ENCODE measurements around the gene CADM4.
"Not testable (repeated sequence)": the region's sequence is repeated elsewhere in the genome, so short reads cannot be mapped to it uniquely, and the experiment has no call there.

The CADM4 gene

GRCh38 chr19:43660971-43661360 lies 21.3 kb upstream of the CADM4 start:
- no peak for DNase-seq

GRCh38 chr19:43660301-43660970 lies 20.8 kb upstream of the CADM4 start:
- no peak for DNase-seq

GRCh38 chr19:43658494-43658893 lies 18.8 kb upstream of the CADM4 start:
- no peak for DNase-seq

GRCh38 chr19:43658001-43658400 lies 18.4 kb upstream of the CADM4 start:
- DNase-seq: no peak

- DNase-seq: no peak
Measured at GRCh38 chr19:43656436-43656835, 16.8 kb upstream of the CADM4 start.

- DNase-seq: no peak
Measured at GRCh38 chr19:43652546-43652874, 12.9 kb upstream of the CADM4 start.

GRCh38 chr19:43651758-43652545 lies 12.3 kb upstream of the CADM4 start:
- DNase-seq: peak; percentile 20

GRCh38 chr19:43650276-43650675 lies 10.6 kb upstream of the CADM4 start:
- DNase-seq: not testable (repeated sequence)

GRCh38 chr19:43649514-43649913 lies 9.9 kb upstream of the CADM4 start:
- no peak for DNase-seq

GRCh38 chr19:43648633-43649032 lies 9.0 kb upstream of the CADM4 start:
- no peak for DNase-seq

GRCh38 chr19:43644181-43644580 lies 4.5 kb upstream of the CADM4 start:
- DNase-seq: no peak

- DNase-seq: no peak
Measured at GRCh38 chr19:43643326-43643725, 3.7 kb upstream of the CADM4 start.

GRCh38 chr19:43642531-43642930 lies 2.9 kb upstream of the CADM4 start:
- DNase-seq: no peak

- DNase-seq: no peak
Measured at GRCh38 chr19:43641333-43641732, 1.7 kb upstream of the CADM4 start.

GRCh38 chr19:43640424-43640757 lies 741 bp upstream of the CADM4 start:
- no peak for DNase-seq

GRCh38 chr19:43638995-43639518 lies 593 bp downstream of the CADM4 start:
- no peak for DNase-seq

GRCh38 chr19:43638214-43638994 lies 1.2 kb downstream of the CADM4 start:
- DNase-seq: no peak

GRCh38 chr19:43636121-43636683 lies 3.4 kb downstream of the CADM4 start:
- DNase-seq: no peak

GRCh38 chr19:43635561-43635940 lies 4.1 kb downstream of the CADM4 start:
- DNase-seq: not testable (repeated sequence)

- no peak for DNase-seq
Measured at GRCh38 chr19:43634872-43635560, 4.6 kb downstream of the CADM4 start.

GRCh38 chr19:43634506-43634871 lies 5.2 kb downstream of the CADM4 start:
- no peak for DNase-seq

- no peak for DNase-seq
Measured at GRCh38 chr19:43634068-43634467, 5.6 kb downstream of the CADM4 start.

GRCh38 chr19:43633520-43633919 lies 6.1 kb downstream of the CADM4 start:
- DNase-seq: no peak
